Upper lobe of left lung (tissue), 6 donors: Measurements from ENCODE around the gene ACTG1. TPM values are rescaled to one million over a fixed set of nuclear protein-coding genes. Genes with fewer than 3 reads are reported as not detected.

ENCODE experiments used
- ATAC-seq, 2 donors: fragments of 200-7000 bp; cut with Tn5 transposase; one replicate each; pipeline ENCODE4 v1.9.1; 2022; ENCODE audit warnings: mild to moderate bottlenecking in 2 of 2, moderate library complexity in 2 of 2; ENCODE audit not compliant: low FRiP score in 2 of 2
- DNase-seq, 2 donors: peaks; one replicate each; pipeline ENCODE4 v3.0.0-alpha.2; 2019 to 2020
- H3K27ac ChIP-seq, 4 donors: fragments of 200-600 bp; sonication (generic); one replicate each; pipeline ENCODE4 v1.5.1; 2016 to 2019
- H3K27me3 ChIP-seq, 4 donors: fragments of 200-600 bp; sonication (generic); one replicate each; pipeline ENCODE4 v1.5.1; 2017 to 2019
- H3K36me3 ChIP-seq, 4 donors: fragments of 200-600 bp; sonication (generic); one replicate each; pipeline ENCODE4 v1.5.1; 2016 to 2019
- H3K4me1 ChIP-seq, 4 donors: fragments of 200-600 bp; sonication (generic); one replicate each; pipeline ENCODE4 v1.5.1; 2018 to 2019
- H3K4me3 ChIP-seq, 4 donors: fragments of 200-600 bp; sonication (generic); one replicate each; pipeline ENCODE4 v1.5.1; 2017 to 2019; ENCODE audit warnings: mild to moderate bottlenecking in 2 of 4, moderate library complexity in 1 of 4
- H3K9me3 ChIP-seq, 4 donors: fragments of 200-600 bp; sonication (generic); one replicate each; pipeline ENCODE4 v1.5.1; 2018 to 2019
- CTCF ChIP-seq, 6 experiments: fragments of 450-650 bp in 4 of 6; fragments of 200-600 bp in 2 of 6; sonication (generic) in 2 of 6; IDR thresholded peaks; one replicate each; pipeline ENCODE4 v1.5.1; 2016 to 2019; ENCODE audit warnings: antibody characterized with exemption in 6 of 6
- EP300 ChIP-seq, 4 donors: sonication (generic); formaldehyde crosslinking; IDR thresholded peaks; one replicate each; pipeline ENCODE4 v1.5.1; 2017; ENCODE audit warnings: antibody characterized with exemption in 4 of 4, control low read depth in 2 of 4
- POLR2A ChIP-seq, 4 donors: fragments of 450-650 bp; IDR thresholded peaks; one replicate each; pipeline ENCODE4 v1.5.1; 2016 to 2017; ENCODE audit warnings: antibody characterized with exemption in 4 of 4, mild to moderate bottlenecking in 2 of 4
- POLR2AphosphoS5 ChIP-seq, 2 donors: sonication (generic); formaldehyde crosslinking; IDR thresholded peaks; one replicate each; pipeline ENCODE4 v1.5.1; 2017; ENCODE audit warnings: antibody characterized with exemption in 2 of 2
- WGBS, 2 donors: methylation state at CpG; one replicate each; pipeline ENCODE4 v1.1.5; 2017 to 2018; 5-methylcytosine and 5-hydroxymethylcytosine counted together
- total RNA-seq, 6 donors: library from RNA; depleted of rRNA in 4 of 6; stranded (reverse); fragments of >200 nt in 4 of 6; gene quantifications; one replicate each; pipeline versions ENCODE4 v1.1.0 to v1.2.1, GENCODE V29; 2016 to 2021
- donor health status: DM: no; HTN: no; CAD: no; lungs with moderate emphysema.
- donor health status: DM: no; HTN: yes; CAD: no; lungs with severe emphysema.

ACTG1 gene
- total RNA-seq, 6 donors from 2014 or later: 902 to 3,864 (median 2,097) TPM

DNA sequence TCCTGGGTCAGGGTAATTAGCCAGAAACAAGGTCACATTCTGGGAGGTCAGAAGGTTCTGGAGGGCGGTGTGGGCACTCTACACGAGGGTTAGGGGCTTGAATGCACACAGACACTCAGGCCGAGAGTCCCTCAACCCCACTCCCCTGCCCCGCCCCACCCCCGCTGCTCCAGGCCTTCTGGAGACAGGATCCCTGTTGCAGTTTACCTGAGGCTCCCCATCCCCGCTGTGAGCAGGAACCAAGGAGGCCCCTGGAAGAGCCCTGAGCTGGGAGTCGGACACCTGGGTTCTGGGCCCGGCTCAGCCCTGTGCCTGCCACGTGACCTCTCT, 4.4 kb upstream of the ACTG1 start:
- Histone ChIP-seq H3K27ac (peak overlapping the region in 3 of 4 donors; percentile 98 to 100 (median 100)), H3K36me3 (peaks cover 0 to 2% (median under 1%) of the 10 kb centered on the region in 4 donors), H3K9me3 (no peaks in the 10 kb centered on the region), H3K4me1 (peaks cover 39 to 67% (median 57%) of the 10 kb centered on the region in 4 donors), H3K27me3 (no peaks in the 10 kb centered on the region), H3K4me3 (peak overlapping the region in 1 of 4 donors; percentile 92)
- TF ChIP-seq POLR2A (IDR thresholded peaks at IDR 0.05) (no peak), POLR2AphosphoS5 (IDR thresholded peaks at IDR 0.05) (no peak), CTCF (IDR thresholded peaks at IDR 0.05) (no peak), EP300 (IDR thresholded peaks at IDR 0.05) (no peak)
- ATAC-seq: no peak
- WGBS, 2 donors: 68 to 90% methylated on average over 2 to 7 of the region's 9 CpGs
- peak in 1 of 2 donors; percentile 58 for DNase-seq

- Histone ChIP-seq H3K4me1 (peaks cover 39 to 67% (median 58%) of the 10 kb centered on the region in 4 donors), H3K9me3 (no peaks in the 10 kb centered on the region), H3K4me3 (peak overlapping the region in 3 of 4 donors; percentile 69 to 92 (median 85)), H3K27ac (peak overlapping the region in 3 of 4 donors; percentile 98 to 100 (median 100)), H3K36me3 (peaks cover 0 to 8% (median 3%) of the 10 kb centered on the region in 4 donors), H3K27me3 (no peaks in the 10 kb centered on the region)
- peak; percentile 21 to 49 for DNase-seq
- no peak for TF ChIP-seq EP300 (IDR thresholded peaks at IDR 0.05)
- no peak for TF ChIP-seq POLR2A (IDR thresholded peaks at IDR 0.05)
- TF ChIP-seq POLR2AphosphoS5 (IDR thresholded peaks at IDR 0.05): no peak
- TF ChIP-seq CTCF (IDR thresholded peaks at IDR 0.05): no peak
- no peak for ATAC-seq
- WGBS, 2 donors: 53 to 93% methylated on average over 2 to 3 of the region's 4 CpGs
Observed at GRCh38 chr17:81516439-81516838, 3.8 kb upstream of the ACTG1 start.

DNA sequence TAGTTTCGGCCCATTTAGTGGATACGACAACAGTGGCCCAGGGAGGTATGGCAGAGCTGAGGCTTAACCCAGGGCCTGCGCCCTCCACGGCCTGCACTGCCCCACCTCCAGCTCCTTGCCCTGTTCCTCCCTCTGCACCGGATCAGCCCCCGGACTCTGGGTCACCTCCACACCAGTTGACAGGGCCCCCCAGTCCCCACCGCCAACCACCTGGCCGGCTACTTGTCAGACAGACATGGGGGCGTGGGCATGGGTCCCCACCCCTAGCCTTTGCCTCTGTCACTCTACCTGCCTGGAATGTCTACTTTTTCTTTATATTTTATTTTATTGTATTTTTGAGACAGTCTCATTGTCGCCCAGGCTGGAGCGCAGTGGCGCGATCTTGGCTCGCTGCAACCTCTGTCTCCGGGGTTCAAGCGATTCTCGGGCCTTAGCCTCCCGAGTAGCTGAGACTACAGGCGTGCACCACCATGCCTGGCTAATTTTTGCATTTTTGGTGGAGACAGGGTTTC, 3.0 kb upstream of the ACTG1 start:
- Histone ChIP-seq H3K36me3 (peaks cover 4 to 16% (median 11%) of the 10 kb centered on the region in 4 donors), H3K27me3 (no peaks in the 10 kb centered on the region), H3K27ac (peak overlapping the region; percentile 98 to 100 (median 99)), H3K4me1 (peaks cover 39 to 76% (median 63%) of the 10 kb centered on the region in 4 donors), H3K4me3 (peak overlapping the region; percentile 69 to 92 (median 86)), H3K9me3 (no peaks in the 10 kb centered on the region)
- TF ChIP-seq POLR2A (IDR thresholded peaks at IDR 0.05): no peak
- TF ChIP-seq CTCF (IDR thresholded peaks at IDR 0.05): no peak
- TF ChIP-seq EP300 (IDR thresholded peaks at IDR 0.05): no peak
- no peak for TF ChIP-seq POLR2AphosphoS5 (IDR thresholded peaks at IDR 0.05)
- DNase-seq (peak in 1 of 2 donors; percentile 80), ATAC-seq (no peak)
- 60 to 64% methylated on average over 19 of the region's 19 CpGs for WGBS, 2 donors

DNA sequence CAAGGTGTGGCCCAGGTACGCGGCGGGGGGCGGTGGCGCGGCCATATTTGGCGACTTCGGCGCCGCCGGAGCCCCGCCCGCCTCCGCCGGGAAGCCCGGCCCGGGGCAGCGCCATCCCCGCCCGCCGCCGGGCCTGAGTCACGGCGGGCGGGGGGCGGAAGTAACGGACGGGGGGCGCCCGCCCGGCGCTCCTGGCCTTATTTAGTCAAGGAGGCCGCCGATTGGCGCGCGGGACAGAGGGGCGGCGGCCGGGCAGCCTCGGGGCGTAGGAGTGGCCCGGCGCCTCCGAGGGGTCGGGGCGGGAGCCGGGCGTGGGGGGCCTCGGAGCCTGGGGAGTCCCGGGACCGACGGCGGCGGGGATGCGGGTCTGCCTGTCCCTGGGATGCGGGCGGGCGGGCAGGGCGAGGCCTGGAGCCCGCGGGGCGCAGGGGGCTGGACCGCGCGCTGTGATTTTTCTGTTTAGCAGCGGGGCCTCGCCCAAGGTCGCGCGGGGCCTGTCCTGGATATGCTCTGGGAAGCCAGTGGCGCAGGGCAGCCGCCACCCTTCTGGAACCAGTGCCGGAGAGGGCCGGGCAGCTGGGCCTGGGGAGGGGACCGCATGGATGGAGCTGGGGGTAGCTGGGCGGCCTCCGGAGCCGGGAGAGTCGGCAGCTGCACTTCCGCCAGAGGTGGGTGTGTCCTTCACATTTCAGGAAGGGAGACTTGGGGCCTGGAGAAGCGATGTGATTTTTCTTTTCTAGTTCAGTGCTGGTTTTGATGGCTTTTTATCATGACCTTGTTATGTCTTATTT, 2.3 kb upstream of the ACTG1 start:
- Histone ChIP-seq H3K27ac (peak overlapping the region; percentile 98 to 100 (median 99)), H3K4me1 (peaks cover 44 to 79% (median 63%) of the 10 kb centered on the region in 4 donors), H3K36me3 (peaks cover 8 to 23% (median 18%) of the 10 kb centered on the region in 4 donors), H3K27me3 (no peaks in the 10 kb centered on the region), H3K4me3 (peak overlapping the region; percentile 69 to 92 (median 86)), H3K9me3 (no peaks in the 10 kb centered on the region)
- DNase-seq: peak; percentile 90 to 97
- ATAC-seq: peak; percentile 5 to 67
- TF ChIP-seq POLR2A (IDR thresholded peaks at IDR 0.05) (peak in 3 of 4 donors; percentile 18 to 83 (median 52)), CTCF (IDR thresholded peaks at IDR 0.05) (no peak), POLR2AphosphoS5 (IDR thresholded peaks at IDR 0.05) (peak in 1 of 2 donors; percentile 6)
- WGBS, 2 donors: 1% methylated on average over 29 to 44 of the region's 82 CpGs
